ENCODE data around the gene SYTL3.

The SYTL3 gene

GRCh38 chr6:158764926-158765325 is 115.1 kb downstream of the SYTL3 start:
- Histone ChIP-seq H3K9ac (ENCODE audit: low read depth, low read length) (no peak overlapping the region), H3K4me1 (ENCODE audit: control insufficient read depth, insufficient read depth, low read length) (no peaks in the 10 kb centered on the region), H3K27me3 (ENCODE audit: control insufficient read depth, insufficient read depth, low read length) (no peaks in the 10 kb centered on the region), H3K27ac (ENCODE audit: low read depth, low read length) (no peak overlapping the region), H3K4me3 (ENCODE audit: low read depth, low read length) (no peak overlapping the region), H3K9me3 (ENCODE audit: control insufficient read depth, insufficient read depth, low read length) (no peaks in the 10 kb centered on the region), H3K36me3 (ENCODE audit: control insufficient read depth, insufficient read depth, low read length) (peaks cover 59% of the 10 kb centered on the region)

DNA sequence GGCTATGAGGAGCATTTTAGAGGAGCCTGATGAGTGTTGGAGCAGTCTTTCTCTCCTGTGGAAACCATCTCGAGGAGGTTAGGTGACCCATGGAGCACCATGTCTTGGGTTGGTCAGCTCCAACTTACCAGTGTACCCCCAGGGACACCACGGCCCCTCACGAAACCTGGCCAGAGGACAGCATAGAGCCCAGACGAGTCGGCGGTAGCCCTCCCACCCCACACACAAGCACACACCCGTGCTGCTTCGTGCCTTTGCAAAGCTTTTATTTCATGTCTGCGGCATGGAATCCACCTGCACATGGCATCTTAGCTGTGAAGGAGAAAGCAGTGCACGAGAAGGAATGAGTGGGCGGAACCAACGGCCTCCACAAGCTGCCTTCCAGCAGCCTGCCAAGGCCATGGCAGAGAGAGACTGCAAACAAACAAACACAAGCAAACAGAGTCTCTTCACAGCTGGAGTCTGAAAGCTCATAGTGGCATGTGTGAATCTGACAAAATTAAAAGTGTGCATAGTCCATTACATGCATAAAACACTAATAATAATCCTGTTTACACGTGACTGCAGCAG is 115.7 kb downstream of the SYTL3 start:
- H3K9me3 ChIP-seq (ENCODE audit: control insufficient read depth, insufficient read depth, low read length): no peaks in the 10 kb centered on the region
- no peaks in the 10 kb centered on the region for H3K27me3 ChIP-seq (ENCODE audit: control insufficient read depth, insufficient read depth, low read length)
- no peaks in the 10 kb centered on the region for H3K4me1 ChIP-seq (ENCODE audit: control insufficient read depth, insufficient read depth, low read length)
- H3K27ac ChIP-seq (ENCODE audit: low read depth, low read length): no peak overlapping the region
- H3K36me3 ChIP-seq (ENCODE audit: control insufficient read depth, insufficient read depth, low read length): peaks cover 65% of the 10 kb centered on the region
- H3K9ac ChIP-seq (ENCODE audit: low read depth, low read length): no peak overlapping the region
- no peak overlapping the region for H3K4me3 ChIP-seq (ENCODE audit: low read depth, low read length)

- Histone ChIP-seq H3K36me3 (ENCODE audit: control insufficient read depth, insufficient read depth, low read length) (peaks cover 78% of the 10 kb centered on the region), H3K9me3 (ENCODE audit: control insufficient read depth, insufficient read depth, low read length) (no peaks in the 10 kb centered on the region), H3K27me3 (ENCODE audit: control insufficient read depth, insufficient read depth, low read length) (no peaks in the 10 kb centered on the region), H3K27ac (ENCODE audit: low read depth, low read length) (no peak overlapping the region), H3K4me3 (ENCODE audit: low read depth, low read length) (no peak overlapping the region), H3K4me1 (ENCODE audit: control insufficient read depth, insufficient read depth, low read length) (no peaks in the 10 kb centered on the region), H3K9ac (ENCODE audit: low read depth, low read length) (no peak overlapping the region)
Measured at GRCh38 chr6:158766621-158767455, 117.0 kb downstream of the SYTL3 start.

GRCh38 chr6:158767709-158768108 is 117.9 kb downstream of the SYTL3 start:
- Histone ChIP-seq H3K4me3 (ENCODE audit: low read depth, low read length) (no peak overlapping the region), H3K27me3 (ENCODE audit: control insufficient read depth, insufficient read depth, low read length) (no peaks in the 10 kb centered on the region), H3K9me3 (ENCODE audit: control insufficient read depth, insufficient read depth, low read length) (no peaks in the 10 kb centered on the region), H3K36me3 (ENCODE audit: control insufficient read depth, insufficient read depth, low read length) (peaks cover 86% of the 10 kb centered on the region), H3K9ac (ENCODE audit: low read depth, low read length) (no peak overlapping the region), H3K27ac (ENCODE audit: low read depth, low read length) (no peak overlapping the region), H3K4me1 (ENCODE audit: control insufficient read depth, insufficient read depth, low read length) (no peaks in the 10 kb centered on the region)

- H3K27ac ChIP-seq (ENCODE audit: low read depth, low read length): no peak overlapping the region
- H3K9ac ChIP-seq (ENCODE audit: low read depth, low read length): no peak overlapping the region
- no peak overlapping the region for H3K4me3 ChIP-seq (ENCODE audit: low read depth, low read length)
- H3K9me3 ChIP-seq (ENCODE audit: control insufficient read depth, insufficient read depth, low read length): no peaks in the 10 kb centered on the region
- H3K36me3 ChIP-seq (ENCODE audit: control insufficient read depth, insufficient read depth, low read length): peaks cover 94% of the 10 kb centered on the region
- no peaks in the 10 kb centered on the region for H3K27me3 ChIP-seq (ENCODE audit: control insufficient read depth, insufficient read depth, low read length)
- no peaks in the 10 kb centered on the region for H3K4me1 ChIP-seq (ENCODE audit: control insufficient read depth, insufficient read depth, low read length)
Measured at GRCh38 chr6:158768436-158768835, 118.6 kb downstream of the SYTL3 start.

- peaks cover 99% of the 10 kb centered on the region for H3K36me3 ChIP-seq (ENCODE audit: control insufficient read depth, insufficient read depth, low read length)
Measured at GRCh38 chr6:158769234-158769770, 119.4 kb downstream of the SYTL3 start.

GRCh38 chr6:158769771-158770432 is 120.0 kb downstream of the SYTL3 start:
- no peak overlapping the region for H3K9ac ChIP-seq (ENCODE audit: low read depth, low read length)
- no peaks in the 10 kb centered on the region for H3K4me1 ChIP-seq (ENCODE audit: control insufficient read depth, insufficient read depth, low read length)
- no peak overlapping the region for H3K4me3 ChIP-seq (ENCODE audit: low read depth, low read length)
- H3K27ac ChIP-seq (ENCODE audit: low read depth, low read length): peak overlapping the region; percentile 29
- H3K36me3 ChIP-seq (ENCODE audit: control insufficient read depth, insufficient read depth, low read length): peaks cover 100% of the 10 kb centered on the region
- H3K27me3 ChIP-seq (ENCODE audit: control insufficient read depth, insufficient read depth, low read length): no peaks in the 10 kb centered on the region
- no peaks in the 10 kb centered on the region for H3K9me3 ChIP-seq (ENCODE audit: control insufficient read depth, insufficient read depth, low read length)

More at GRCh38 chr6:158769234-158769770, 119.4 kb downstream of the SYTL3 start:
- H3K9ac ChIP-seq (ENCODE audit: low read depth, low read length): no peak overlapping the region
- H3K9me3 ChIP-seq (ENCODE audit: control insufficient read depth, insufficient read depth, low read length): no peaks in the 10 kb centered on the region
- no peak overlapping the region for H3K4me3 ChIP-seq (ENCODE audit: low read depth, low read length)
- H3K27ac ChIP-seq (ENCODE audit: low read depth, low read length): no peak overlapping the region
- no peaks in the 10 kb centered on the region for H3K4me1 ChIP-seq (ENCODE audit: control insufficient read depth, insufficient read depth, low read length)
- no peaks in the 10 kb centered on the region for H3K27me3 ChIP-seq (ENCODE audit: control insufficient read depth, insufficient read depth, low read length)

GRCh38 chr6:158770533-158771330 is 120.9 kb downstream of the SYTL3 start:
- H3K9me3 ChIP-seq (ENCODE audit: control insufficient read depth, insufficient read depth, low read length): no peaks in the 10 kb centered on the region
- no peak overlapping the region for H3K27ac ChIP-seq (ENCODE audit: low read depth, low read length)
- H3K9ac ChIP-seq (ENCODE audit: low read depth, low read length): no peak overlapping the region
- H3K4me3 ChIP-seq (ENCODE audit: low read depth, low read length): no peak overlapping the region
- peaks cover 100% of the 10 kb centered on the region for H3K36me3 ChIP-seq (ENCODE audit: control insufficient read depth, insufficient read depth, low read length)
- no peaks in the 10 kb centered on the region for H3K4me1 ChIP-seq (ENCODE audit: control insufficient read depth, insufficient read depth, low read length)
- H3K27me3 ChIP-seq (ENCODE audit: control insufficient read depth, insufficient read depth, low read length): no peaks in the 10 kb centered on the region

DNA sequence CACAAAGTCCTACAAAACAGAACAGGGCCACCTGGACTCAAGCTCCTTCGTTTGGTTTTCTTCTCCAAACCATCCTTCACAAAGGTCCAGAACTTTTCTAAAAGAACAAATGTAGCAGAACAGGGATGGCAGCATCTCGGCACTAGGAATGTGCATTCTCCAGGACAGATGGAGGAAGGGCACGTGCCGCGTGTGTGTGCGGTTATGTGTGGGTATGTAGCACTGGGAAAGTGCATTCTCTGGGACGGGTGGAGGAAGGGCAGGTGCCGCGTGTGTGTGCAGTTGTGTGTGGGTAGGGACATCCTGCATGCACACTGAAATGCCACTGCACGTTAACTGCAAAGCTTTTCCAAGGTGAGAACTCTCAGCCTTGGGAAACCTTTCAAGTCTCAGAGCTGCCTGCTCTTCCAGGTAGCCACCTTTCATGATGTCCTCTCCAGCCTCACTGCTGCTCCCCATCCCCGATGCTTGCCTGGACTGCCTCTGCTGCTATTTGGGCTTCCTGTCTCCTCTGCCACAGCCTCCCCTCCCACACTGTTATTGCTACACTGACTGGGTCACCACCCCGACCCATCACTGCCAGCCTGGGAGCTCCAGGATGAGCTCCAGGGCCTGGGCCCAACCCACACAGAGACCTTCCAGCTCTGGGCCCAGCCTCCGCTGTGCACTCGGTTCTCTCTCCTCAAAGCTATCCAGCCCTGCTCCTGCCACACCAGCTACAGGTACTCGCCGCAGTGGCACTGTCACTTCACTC is 121.7 kb downstream of the SYTL3 start:
- peaks cover 100% of the 10 kb centered on the region for H3K36me3 ChIP-seq (ENCODE audit: control insufficient read depth, insufficient read depth, low read length)
- no peaks in the 10 kb centered on the region for H3K4me1 ChIP-seq (ENCODE audit: control insufficient read depth, insufficient read depth, low read length)
- no peak overlapping the region for H3K4me3 ChIP-seq (ENCODE audit: low read depth, low read length)
- H3K27ac ChIP-seq (ENCODE audit: low read depth, low read length): no peak overlapping the region
- H3K9me3 ChIP-seq (ENCODE audit: control insufficient read depth, insufficient read depth, low read length): no peaks in the 10 kb centered on the region
- no peaks in the 10 kb centered on the region for H3K27me3 ChIP-seq (ENCODE audit: control insufficient read depth, insufficient read depth, low read length)
- no peak overlapping the region for H3K9ac ChIP-seq (ENCODE audit: low read depth, low read length)

DNA sequence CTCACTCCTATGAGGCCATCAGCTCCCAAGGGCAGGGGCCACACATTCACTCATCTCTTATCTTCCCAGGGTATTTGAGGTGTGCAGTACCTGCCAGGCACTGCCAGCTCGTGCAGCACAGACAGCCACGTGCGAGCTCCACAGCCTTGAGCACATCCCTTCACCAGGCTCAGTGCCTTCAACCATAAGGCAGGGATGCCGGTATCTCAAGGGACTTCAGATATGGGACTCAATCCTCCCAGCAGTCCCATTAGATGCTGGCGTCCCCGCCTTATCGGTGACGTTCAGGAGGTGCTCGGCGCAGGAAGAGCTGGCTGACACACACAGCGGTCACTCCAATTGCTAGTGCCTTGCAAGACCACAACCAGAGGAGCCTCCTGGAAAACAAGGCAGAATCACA is 122.3 kb downstream of the SYTL3 start:
- no peaks in the 10 kb centered on the region for H3K4me1 ChIP-seq (ENCODE audit: control insufficient read depth, insufficient read depth, low read length)
- no peak overlapping the region for H3K27ac ChIP-seq (ENCODE audit: low read depth, low read length)
- no peaks in the 10 kb centered on the region for H3K27me3 ChIP-seq (ENCODE audit: control insufficient read depth, insufficient read depth, low read length)
- peaks cover 100% of the 10 kb centered on the region for H3K36me3 ChIP-seq (ENCODE audit: control insufficient read depth, insufficient read depth, low read length)
- H3K9me3 ChIP-seq (ENCODE audit: control insufficient read depth, insufficient read depth, low read length): no peaks in the 10 kb centered on the region
- no peak overlapping the region for H3K4me3 ChIP-seq (ENCODE audit: low read depth, low read length)
- no peak overlapping the region for H3K9ac ChIP-seq (ENCODE audit: low read depth, low read length)
